ENCODE measurements around the gene CAPZB.

The CAPZB gene

DNA sequence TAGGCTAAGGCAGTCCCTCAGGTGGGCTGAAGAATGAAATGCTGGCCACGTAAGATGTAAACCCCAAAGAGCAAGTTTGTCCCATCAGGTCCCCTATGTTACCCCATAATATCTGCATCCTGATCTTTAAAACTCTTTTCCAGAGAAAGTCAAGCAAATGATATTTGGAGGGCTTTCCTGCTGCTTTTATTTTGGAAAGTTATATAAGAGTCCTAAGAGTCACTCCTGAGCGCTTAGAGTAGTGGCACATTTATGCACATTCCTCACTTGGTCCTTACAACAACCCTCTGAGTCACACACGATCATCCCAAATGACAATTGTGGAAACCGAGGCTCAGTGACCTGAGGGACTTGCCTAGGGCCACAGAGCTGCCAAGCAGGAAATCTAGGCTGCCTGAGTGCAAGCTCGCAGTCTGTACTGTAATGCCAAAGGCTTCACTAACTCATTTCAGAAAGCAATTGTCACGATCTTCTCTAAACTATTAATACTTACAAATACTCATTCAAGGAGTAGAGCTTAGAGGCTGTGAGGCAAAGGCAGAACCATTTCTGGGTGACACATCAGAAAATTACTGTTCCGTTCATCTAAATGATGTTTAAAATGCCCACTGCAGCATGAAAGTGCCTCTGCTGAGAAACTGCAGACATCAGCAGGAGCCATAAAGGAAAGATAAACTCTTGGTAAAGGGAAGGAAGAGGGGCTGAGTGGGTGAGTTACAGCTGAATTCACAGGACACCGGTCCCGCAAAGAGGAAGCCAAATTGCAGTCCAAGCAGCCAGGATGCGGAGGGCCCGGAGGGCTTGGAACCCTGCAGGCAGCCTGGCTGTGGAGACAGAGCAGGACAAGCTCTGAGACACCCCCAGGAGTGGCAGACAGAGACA, 30.8 kb downstream of the CAPZB start:
- no peaks in the 10 kb centered on the region for H3K36me3 ChIP-seq (replicated peaks; ENCODE audit: insufficient read depth, low read length)
- H4K20me1 ChIP-seq (ENCODE audit: insufficient read depth, low read length), result peaks cover 28% of the 10 kb centered on the region
- no peak overlapping the region for H3K4me3 ChIP-seq (ENCODE audit: low read length)
- H2AFZ ChIP-seq (ENCODE audit: low read length), result no peak overlapping the region
- peaks cover 96% of the 10 kb centered on the region for H3K79me2 ChIP-seq (ENCODE audit: low read length)
- H3K4me1 ChIP-seq (ENCODE audit: low read length), result peaks cover 2% of the 10 kb centered on the region; the same call in 1 of the 2 replicates
- H3K27ac ChIP-seq (ENCODE audit: low read length), result no peak overlapping the region
- TF ChIP-seq CTCF (IDR thresholded peaks at IDR 0.05; ENCODE audit: low read length) (no peak), EZH2phosphoT487 (IDR thresholded peaks at IDR 0.05; ENCODE audit: low read length) (no peak), EZH2 (optimal IDR thresholded peaks at IDR 0.05; ENCODE audit: low read depth, low read length) (no peak)
- DNase-seq, result no peak
- no peaks in the 10 kb centered on the region for H3F3A ChIP-seq (ENCODE audit: insufficient read depth, low read length)
- H3K4me2 ChIP-seq (ENCODE audit: low read depth, low read length), result no peak overlapping the region
- H3K27me3 ChIP-seq (replicated peaks; ENCODE audit: insufficient read depth, low read length), result no peaks in the 10 kb centered on the region
- no peaks in the 10 kb centered on the region for H3K9me3 ChIP-seq (replicated peaks; ENCODE audit: insufficient read depth, low read length)
- H3K9ac ChIP-seq (ENCODE audit: low read length), result no peak overlapping the region
- no peaks in the 10 kb centered on the region for H3K9me2 ChIP-seq (replicated peaks; ENCODE audit: insufficient read depth, low read length)

DNA sequence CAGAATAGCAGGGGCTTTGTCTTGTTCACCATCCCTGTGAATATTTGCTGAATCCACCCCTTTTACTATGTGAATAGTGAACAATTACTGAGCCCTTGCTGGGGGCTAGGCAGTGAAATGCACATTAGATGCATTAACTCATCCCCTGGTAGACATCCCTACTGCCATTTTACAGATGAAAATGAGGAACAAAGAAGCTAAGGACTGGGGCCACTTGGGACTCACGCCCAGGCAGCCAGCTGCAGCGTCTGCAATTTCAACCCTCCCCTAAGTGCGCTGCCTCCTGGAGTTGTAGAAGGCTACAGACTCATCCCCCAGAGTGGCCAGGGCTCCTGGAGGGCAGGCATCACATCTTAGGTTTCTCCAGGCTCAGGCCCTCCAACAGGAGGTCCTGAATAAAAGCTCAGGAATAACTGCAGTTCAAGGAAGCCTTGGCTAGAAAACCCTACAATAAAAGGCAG, 31.6 kb downstream of the CAPZB start:
- Histone ChIP-seq H3K9me2 (replicated peaks; ENCODE audit: insufficient read depth, low read length) (no peaks in the 10 kb centered on the region), H3K9me3 (replicated peaks; ENCODE audit: insufficient read depth, low read length) (no peaks in the 10 kb centered on the region), H3K36me3 (replicated peaks; ENCODE audit: insufficient read depth, low read length) (no peaks in the 10 kb centered on the region; the same call in 1 of the 2 replicates), H2AFZ (ENCODE audit: low read length) (no peak overlapping the region), H3K27me3 (replicated peaks; ENCODE audit: insufficient read depth, low read length) (no peaks in the 10 kb centered on the region), H3K4me3 (ENCODE audit: low read length) (no peak overlapping the region), H4K20me1 (ENCODE audit: insufficient read depth, low read length) (peaks cover 26% of the 10 kb centered on the region), H3K4me1 (ENCODE audit: low read length) (no peaks in the 10 kb centered on the region), H3F3A (ENCODE audit: insufficient read depth, low read length) (no peaks in the 10 kb centered on the region), H3K79me2 (ENCODE audit: low read length) (peaks cover 96% of the 10 kb centered on the region), H3K27ac (ENCODE audit: low read length) (no peak overlapping the region), H3K9ac (ENCODE audit: low read length) (no peak overlapping the region), H3K4me2 (ENCODE audit: low read depth, low read length) (no peak overlapping the region)
- no peak for DNase-seq
- TF ChIP-seq EZH2phosphoT487 (IDR thresholded peaks at IDR 0.05; ENCODE audit: low read length) (no peak), EZH2 (optimal IDR thresholded peaks at IDR 0.05; ENCODE audit: low read depth, low read length) (no peak), CTCF (IDR thresholded peaks at IDR 0.05; ENCODE audit: low read length) (no peak)

DNA sequence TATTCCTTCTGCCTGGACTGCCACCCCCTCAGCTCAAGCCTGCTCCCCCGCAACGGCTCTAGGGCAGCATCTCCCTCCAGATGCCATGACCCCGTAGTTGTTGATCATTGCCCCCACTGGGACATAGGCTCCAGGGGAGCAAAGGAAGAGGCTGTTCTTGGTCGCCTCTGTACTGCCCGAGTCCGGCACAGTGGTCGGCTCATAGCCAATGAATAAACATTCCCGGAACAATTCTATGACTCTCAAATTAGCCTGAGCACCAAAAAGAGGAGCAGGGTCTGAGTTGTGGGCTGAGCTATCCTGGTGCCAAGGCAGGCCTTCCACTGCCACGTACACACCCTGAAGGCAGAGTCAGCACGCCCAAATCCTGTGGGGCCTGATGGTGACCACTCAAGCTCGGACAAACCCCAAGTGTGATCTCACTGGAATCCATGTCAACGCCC, 33.1 kb downstream of the CAPZB start:
- H3K4me3 ChIP-seq (ENCODE audit: low read length), result no peak overlapping the region
- no peaks in the 10 kb centered on the region for H3K9me2 ChIP-seq (replicated peaks; ENCODE audit: insufficient read depth, low read length)
- no peaks in the 10 kb centered on the region for H3K4me1 ChIP-seq (ENCODE audit: low read length)
- peaks cover 24% of the 10 kb centered on the region; the same call in 1 of the 2 replicates for H4K20me1 ChIP-seq (ENCODE audit: insufficient read depth, low read length)
- no peaks in the 10 kb centered on the region for H3K9me3 ChIP-seq (replicated peaks; ENCODE audit: insufficient read depth, low read length)
- no peak overlapping the region for H3K9ac ChIP-seq (ENCODE audit: low read length)
- H2AFZ ChIP-seq (ENCODE audit: low read length), result no peak overlapping the region
- H3K27ac ChIP-seq (ENCODE audit: low read length), result no peak overlapping the region
- TF ChIP-seq EZH2 (optimal IDR thresholded peaks at IDR 0.05; ENCODE audit: low read depth, low read length), result no peak
- no peak for TF ChIP-seq CTCF (IDR thresholded peaks at IDR 0.05; ENCODE audit: low read length)
- no peak for TF ChIP-seq EZH2phosphoT487 (IDR thresholded peaks at IDR 0.05; ENCODE audit: low read length)
- H3K36me3 ChIP-seq (replicated peaks; ENCODE audit: insufficient read depth, low read length), result no peaks in the 10 kb centered on the region; the same call in 1 of the 2 replicates
- H3K4me2 ChIP-seq (ENCODE audit: low read depth, low read length), result no peak overlapping the region
- no peaks in the 10 kb centered on the region for H3K27me3 ChIP-seq (replicated peaks; ENCODE audit: insufficient read depth, low read length)
- H3K79me2 ChIP-seq (ENCODE audit: low read length), result peaks cover 97% of the 10 kb centered on the region
- H3F3A ChIP-seq (ENCODE audit: insufficient read depth, low read length), result no peaks in the 10 kb centered on the region
- no peak for DNase-seq
